Left renal pelvis (tissue), 4 donors: ENCODE data around the gene FCHSD2. TPM values are rescaled to one million over a fixed set of nuclear protein-coding genes. Genes with fewer than 3 reads are reported as not detected.
"Not testable (repeated sequence)": the region's sequence is repeated elsewhere in the genome, so short reads cannot be mapped to it uniquely, and the experiment has no call there.

Source experiments
- DNase-seq, 4 donors: peaks; one replicate each; pipeline ENCODE4 v3.0.0-alpha.2; 2013; ENCODE audit warnings: low read depth in 4 of 4, low spot score in 3 of 4
- polyA plus RNA-seq, 4 donors: library from polyadenylated mRNA; unstranded; fragments of 120-200 nt; gene quantifications; one replicate each; pipeline ENCODE4 v1.2.1, GENCODE V29; 2013; ENCODE audit not compliant: insufficient read length in 4 of 4

The FCHSD2 gene
- polyA plus RNA-seq, 4 donors, result 38.9 to 53.8 (median 45.7) TPM

DNA sequence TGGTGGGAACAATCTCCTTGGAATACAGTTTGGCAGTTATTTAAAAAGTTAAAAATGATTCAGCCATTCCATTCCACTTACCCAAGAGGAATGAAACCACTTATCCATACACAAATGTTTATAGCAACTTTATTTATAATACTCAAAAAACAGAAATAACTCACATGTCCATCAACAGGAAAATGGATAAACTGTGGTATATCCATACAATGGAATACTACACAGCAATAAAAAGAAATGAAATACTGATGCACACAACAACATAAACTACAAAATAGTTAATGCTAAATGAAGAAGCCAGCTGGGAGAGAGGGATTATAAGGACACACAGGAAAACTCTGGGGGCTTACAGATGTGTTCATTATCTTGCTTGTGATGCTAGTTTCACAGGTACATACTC, 64.7 kb downstream of the FCHSD2 start:
- DNase-seq, result no peak

DNA sequence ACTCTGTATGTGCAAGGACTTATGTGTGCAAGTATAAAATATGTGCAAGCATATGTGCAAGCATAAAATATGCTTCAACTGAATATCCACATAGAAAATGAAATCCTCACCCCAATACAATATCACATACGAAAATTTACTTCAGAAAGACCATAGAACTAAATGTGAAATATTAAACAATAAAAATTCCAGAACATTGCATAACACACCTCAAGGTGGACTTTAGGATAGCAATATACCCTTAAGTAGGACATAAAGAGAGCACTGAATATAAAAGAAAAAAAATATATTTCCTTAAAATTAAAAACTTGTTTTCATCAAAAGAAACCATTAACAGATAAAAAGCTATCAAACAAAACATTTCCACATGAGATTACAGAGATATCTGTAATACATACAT, 67.8 kb downstream of the FCHSD2 start:
- no peak for DNase-seq

DNA sequence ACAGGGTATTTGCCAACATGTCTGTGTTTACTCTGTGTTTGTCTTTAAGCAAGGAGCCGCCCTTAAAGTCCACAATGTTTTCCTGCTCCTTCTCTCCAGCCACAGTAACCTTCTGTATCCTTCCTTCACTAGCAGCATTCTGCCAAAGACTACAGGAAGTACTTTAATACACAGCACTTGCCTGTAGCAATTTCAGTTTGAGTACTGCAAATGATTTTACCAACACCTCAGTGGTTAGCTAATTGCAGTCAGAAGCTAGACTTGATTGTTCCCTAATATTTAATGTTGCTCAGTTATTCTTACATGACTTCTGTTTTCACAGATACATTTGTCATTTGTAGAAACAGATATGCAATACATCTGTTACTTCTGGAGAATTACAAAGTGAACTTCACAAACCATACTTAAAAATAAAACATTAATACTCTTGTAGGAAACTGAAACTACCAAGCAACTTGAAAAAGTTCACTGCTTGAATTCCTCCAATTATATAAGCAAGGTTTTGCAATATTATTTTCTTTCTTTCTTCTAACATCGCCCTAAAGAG, 69.1 kb downstream of the FCHSD2 start:
- DNase-seq, result no peak

DNA sequence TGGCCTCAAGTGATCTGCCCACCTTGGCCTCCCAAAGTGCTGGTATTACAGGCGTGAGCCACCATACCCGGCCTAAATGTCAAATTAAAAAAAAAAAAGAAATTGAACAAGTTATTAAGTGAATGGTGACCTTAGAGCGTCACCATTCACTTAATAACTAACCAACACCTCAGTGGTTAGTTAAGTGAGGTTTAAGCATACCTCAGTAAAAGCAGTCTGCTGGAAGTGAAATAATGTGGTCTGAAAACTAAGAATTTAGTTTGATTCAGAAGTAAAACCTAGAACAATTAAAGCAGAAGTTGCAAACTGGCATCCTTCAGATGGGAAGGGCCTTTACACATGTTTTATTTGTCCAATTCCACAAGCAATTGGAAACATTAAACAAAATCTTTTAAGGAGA, 71.5 kb downstream of the FCHSD2 start:
- no peak for DNase-seq

DNA sequence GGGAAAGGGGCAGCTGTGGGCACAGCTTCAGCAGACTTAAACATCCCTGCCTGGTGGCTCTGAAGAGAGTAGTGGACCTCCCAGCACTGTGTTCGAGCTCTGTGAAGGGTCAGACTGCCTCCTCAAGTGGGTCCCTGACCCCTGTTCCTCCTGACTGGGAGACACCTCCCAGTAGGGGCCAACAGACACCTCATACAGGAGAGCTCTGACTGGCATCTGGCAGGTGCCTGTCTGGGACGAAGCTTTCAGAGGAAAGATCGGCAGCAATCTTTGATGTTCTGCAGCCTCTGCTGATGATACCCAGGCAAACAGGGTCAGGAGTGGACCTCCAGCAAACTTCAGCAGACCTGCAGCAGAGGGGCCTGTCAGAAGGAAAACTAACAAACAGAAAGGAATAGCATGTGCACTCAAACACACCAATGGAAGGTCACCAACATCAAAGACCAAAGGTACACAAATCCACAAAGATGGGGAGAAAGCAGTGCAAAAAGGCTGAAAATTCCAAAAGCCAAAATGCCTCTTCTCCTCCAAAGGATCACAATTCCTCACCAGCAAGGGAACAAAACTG, 80.2 kb downstream of the FCHSD2 start:
- not testable (repeated sequence) for DNase-seq

DNA sequence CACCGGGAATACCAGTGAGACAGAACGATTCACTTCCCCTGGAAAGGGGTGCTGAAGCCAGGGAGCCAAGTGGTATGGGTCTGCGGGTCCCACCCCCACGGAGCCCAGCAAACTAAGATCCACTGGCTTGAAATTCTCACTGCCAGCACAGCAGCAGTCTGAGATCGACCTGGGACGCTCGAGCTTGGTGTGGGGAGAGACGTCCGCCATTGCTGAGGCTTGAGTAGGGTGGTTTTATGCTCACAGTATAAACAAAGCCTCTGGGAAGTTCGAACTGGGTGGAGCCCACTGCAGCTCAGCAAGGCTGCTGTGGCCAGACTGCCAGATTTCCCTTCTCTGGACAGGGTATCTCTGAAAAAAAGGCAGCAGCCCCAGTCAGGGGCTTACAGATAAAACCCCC, 80.7 kb downstream of the FCHSD2 start:
- not testable (repeated sequence) for DNase-seq

DNA sequence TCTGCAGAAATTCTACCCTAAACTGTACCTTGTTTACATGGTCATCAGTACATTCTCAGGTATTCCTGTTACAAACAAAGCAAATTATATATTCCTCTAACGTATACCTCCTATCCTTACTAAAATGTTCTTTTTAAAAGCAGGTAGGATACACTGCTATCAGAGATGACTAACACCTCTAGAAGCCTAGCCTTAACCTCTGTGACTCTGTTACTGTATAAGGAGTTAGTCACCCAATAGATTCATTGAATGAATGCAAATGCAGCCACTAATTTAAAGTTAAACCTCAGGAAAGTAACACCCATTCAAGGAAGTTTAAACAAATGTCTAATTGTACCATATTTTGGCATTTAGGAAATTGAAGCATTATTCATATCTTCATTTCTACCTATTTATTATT, 82.2 kb downstream of the FCHSD2 start:
- DNase-seq, result no peak

DNA sequence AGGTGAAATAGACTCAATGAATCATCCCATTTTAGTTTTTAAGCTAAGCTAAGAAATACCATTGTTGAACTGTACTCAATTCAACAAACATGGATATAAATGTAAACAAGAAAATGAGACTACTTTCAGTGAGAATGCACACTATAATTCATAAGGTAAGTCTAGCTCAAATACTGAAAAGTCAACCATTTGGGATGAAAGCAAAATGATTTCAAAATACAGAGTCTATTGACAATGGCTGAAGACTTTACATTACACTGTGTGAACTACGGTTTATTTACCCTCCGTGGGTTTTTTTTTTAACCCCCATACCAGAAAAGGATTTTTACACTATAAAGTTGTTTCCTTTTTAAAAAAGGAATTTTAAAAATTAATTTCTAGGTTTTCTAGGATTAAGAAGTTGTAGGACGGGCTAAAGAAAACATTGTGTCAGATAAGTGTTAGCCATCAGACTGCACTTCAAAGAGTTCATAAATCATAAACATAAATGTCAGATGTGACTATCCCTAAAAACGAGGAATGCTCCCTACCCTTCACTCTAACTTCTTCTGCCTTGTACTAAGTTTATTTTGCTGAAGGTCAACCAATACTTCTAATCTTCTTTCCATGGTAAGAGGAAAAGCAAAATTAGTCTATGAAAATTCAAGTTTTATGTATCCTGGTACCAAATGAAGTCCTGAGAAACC, 83.0 kb downstream of the FCHSD2 start:
- DNase-seq, result no peak

DNA sequence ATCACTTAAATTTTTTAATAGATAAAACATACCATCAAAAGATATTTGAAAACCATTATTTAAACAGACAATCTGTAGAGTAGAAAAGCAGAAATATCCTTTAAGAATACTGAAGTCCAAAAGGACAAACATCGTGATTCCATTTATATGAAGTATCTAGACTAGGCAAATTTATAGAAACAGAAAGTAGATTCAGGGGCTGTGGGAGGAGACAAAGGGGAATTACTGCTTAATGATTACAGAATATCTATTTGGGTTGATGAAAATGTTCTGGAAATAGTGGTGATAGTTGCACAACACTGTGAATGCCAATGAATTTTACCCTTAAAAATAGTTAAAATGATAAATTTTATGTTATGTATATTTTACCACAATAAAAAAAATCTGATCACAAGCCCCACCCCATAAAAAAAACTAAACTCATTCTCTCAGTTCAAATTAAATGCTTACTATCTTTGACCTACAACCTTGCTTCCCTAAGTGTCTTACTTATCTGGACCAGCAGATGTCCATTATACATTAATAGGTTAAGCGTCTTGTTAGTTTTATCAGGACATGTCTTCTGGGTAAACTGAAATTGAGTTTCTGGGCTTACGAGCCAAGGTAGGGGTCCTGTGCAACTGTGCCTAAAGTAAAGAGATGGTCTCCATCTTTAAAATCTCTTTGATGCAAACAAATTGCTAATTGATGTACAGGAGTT, 86.3 kb downstream of the FCHSD2 start:
- no peak for DNase-seq

DNA sequence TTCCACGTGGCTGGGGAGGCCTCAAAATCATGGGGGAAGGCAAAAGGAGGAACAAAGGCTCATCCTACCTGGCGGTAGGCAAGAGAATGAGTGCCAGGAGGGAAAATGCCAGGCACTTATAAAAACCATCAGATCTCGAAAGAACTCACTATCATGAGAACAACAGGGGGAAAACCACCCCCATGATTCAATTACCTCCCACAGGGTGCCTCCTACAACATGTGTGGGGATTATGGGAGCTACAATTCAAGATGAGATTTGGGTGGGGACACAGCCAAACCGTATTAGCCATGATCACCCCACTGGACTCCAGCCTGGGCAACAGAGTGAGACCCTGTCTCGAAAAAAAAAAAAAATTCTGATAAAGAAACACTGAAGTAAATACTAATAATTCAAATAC, 87.1 kb downstream of the FCHSD2 start:
- no peak for DNase-seq

DNA sequence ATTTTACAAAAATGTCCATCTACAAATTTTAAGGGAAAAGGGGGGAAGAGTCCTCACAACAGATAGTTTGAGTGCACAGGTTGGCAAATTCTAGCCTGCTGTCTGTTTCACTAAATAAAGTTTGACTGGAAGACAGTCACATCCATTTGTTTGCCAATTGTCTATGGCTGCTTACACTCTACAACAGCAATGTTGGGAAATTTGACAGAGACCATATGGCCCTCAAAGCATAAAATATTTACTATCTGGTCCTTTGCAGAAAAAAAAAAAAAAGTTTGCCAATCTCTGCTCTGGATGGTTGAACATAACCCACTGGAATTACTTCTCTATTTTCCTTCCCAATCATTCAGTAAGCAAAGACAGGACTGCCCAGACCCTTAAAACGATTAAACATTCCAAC, 88.2 kb downstream of the FCHSD2 start:
- no peak for DNase-seq

DNA sequence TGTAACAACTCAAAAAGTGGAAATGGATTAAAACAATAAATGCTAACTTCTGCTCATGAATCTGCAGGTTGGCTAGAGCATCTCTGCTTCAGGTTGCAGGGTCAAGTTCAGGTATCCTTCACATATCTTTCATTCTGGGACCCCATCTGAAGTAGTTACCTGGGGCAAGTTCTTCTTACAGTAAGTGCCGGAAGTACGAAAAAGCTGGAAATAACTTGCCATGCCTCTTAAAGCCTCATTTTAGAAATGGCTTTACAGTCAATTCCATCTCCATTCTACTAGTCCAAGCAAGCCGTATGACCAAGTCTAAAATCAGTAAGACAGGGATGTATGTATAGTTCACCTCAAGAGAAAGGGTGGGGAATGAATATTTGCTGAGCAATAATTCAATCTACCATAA, 93.7 kb downstream of the FCHSD2 start:
- DNase-seq, result no peak

DNA sequence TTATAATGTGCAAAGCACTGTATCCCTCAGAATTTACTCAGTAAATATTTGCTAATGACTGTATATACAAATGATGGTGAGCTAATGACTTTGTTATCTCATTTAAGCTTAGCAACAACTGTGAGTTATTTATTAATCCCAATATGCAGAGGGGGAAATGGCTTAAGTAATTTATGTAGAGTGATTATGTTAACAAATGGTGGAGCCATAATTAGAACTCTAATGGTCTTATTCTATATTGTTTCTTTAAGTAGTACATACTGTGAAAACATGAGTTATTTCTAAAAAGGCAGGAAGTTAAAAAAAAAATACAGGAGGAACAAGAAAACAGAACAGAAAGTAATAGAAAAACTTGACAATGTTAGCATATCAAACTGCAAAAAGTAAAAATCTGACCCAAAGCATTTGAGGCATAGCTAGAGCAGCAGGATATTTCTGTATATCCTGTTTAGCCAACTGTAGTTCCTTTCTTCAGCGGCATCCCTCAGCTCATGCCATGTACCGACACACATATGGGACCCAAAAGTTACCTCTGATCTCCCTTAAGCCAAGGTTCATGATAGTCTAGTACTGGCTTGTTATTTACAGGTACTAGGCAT, 94.2 kb downstream of the FCHSD2 start:
- no peak for DNase-seq

DNA sequence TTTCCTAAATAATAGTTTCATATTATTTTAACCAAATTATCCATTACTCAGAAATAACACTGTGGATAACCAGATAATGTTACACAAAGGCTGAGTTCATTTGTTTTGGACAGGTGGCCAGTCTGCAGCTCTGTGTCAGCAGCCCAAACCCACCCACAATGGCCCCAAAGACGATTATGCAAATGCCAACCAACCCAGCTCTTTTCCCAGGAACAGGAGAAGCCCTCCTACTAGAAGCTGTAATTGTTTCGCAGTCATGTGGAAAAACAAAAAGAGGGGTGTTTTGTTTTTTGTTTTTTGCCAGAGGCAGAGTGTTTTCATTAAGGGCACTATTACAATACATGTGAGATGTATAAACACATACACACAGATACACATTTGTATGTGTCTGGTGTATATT, 102.1 kb downstream of the FCHSD2 start:
- no peak for DNase-seq

DNA sequence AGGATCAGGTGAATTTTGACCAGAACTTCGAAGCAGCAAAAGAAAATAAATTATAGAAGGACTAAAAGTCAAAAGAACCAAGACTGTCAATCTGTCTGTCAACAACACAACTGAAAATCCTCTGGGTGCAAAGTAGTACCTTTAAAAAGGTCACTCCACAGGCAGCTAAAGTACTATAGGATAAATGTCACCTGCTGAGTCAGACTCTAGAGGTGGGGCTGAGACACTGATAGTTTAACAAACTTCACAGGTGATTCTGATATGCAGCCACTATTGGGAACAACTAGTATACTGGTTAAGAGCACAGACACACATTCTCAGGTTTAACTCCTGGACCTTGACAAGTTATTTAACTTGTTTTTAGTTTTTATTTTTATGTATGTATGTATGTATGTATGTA, 107.3 kb downstream of the FCHSD2 start:
- DNase-seq, result no peak

DNA sequence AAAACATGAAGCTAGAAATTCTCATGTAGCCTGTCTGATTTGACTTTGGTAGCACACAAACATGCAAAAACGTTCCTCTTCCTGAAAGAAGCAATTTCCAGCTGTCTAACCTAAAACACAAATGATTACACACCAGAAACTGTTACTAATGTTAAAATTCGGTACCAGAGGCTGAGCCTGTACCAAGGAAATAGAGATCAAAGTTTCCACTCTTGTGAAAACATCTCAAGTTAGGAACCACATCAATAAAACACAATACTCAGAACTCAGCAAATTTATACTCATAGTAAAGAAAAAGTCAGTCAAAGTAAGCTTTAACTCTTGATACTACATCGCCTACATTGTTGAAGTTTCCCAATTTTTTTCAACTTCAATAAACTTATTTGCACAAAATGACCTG, 107.8 kb downstream of the FCHSD2 start:
- no peak for DNase-seq

DNA sequence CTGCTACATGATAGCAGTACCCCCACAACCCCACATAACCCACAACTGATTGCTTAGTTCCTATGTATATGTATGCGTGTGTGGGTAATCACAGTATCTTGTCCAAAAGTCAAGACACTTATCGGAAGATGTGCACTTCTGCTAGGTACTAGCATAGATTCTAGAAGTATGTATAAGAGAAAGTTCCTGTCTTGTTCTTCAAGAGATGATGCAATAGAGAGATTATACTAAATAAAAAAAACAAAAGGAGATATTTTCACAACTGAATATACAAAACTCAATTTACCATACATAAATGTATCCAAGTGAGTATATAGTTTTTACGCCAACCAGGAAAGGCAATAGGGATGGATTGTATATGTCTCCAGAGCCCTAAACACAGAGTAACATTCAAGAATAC, 112.0 kb downstream of the FCHSD2 start:
- DNase-seq, result no peak

DNA sequence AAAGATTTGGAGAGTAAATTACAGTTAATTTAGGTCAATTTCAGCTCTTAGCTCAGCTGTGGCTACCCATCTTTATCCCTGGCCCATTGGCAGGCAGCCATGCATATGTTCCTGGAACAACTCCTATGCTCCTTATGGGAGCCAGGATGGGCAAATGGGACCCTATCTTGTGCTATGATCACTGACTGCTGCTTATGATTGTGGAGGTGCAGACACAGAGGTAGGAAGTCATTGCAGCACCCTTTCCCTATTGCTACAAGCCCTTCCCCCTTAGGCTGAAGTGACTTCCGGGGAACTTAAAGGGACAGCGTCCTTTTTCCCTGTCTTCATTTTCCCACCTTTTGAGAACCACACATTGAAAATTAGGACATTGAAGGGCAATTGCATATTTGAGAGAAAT, 112.7 kb downstream of the FCHSD2 start:
- no peak for DNase-seq

DNA sequence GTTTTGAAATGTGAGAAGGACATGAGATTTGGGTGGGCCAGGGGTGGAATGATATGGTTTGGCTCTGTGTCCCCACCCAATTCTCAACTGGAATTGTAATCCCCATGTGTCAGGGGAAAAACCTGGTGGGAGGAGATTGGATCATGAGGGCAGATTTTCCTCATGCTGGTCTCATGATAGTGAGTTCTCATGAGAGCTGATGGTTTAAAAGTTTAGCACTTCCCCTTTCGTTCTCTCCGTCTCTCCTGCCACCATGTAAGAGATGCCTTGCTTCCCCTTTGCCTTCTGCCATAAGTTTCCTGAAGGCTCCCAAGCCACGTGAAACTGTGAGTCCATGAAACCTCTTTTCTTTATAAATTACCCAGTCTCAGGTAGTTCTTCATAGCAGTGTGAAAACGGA, 113.5 kb downstream of the FCHSD2 start:
- DNase-seq, result no peak

DNA sequence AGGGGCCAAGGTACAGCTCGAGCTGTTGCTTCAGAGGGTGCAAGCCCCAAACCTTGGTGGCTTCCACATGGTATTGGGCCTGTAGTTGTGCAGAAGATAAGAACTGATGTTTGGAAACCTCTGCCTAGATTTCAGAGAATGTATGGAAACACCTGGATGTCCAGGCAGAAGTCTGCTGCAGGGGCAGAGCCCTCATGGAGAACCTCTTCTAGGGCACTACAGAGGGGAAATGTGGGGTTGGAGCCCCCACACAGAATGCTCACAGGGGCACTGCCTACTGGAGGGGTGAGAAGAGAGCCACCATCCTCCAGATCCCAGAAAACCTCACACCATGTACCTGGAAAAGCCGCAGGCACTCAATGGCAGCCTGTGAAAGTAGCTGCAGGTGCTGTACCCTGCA, 114.3 kb downstream of the FCHSD2 start:
- DNase-seq, result not testable (repeated sequence)

DNA sequence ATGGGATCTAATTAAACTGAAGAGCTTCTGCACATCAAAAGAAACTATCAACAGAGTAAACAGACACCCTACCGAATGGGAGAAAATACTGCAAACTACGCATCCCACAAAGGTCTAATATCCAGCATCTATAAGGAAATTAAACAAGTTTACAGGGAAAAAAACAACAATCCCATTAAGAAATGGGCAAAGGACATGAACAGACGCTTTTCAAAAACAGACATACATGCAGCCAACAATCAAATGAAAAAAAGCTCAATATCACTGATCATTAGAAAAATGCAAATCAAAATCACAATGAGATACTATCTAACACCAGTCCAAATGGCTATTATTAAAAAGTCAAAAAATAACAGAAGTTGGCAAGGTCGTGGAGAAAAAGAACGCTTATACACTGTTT, 117.5 kb downstream of the FCHSD2 start:
- DNase-seq, result no peak

DNA sequence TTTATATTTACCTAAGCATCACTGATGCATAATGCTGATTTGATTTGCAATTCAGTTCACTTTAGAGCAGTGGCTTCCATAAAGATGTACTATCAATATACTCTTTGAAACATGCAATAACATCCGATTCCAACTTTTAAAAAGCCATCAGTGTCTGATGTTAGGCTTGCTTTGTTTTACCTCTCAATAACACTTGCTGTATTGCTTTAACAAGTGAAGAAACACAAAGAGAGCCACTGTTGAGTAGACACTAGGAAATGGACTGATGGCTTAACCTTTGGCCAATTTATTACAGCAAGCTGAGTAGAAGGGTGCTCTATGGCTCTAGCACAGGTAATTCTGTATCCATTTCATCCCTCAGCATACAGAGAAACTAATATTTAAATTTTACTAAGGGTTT, 122.1 kb downstream of the FCHSD2 start:
- no peak for DNase-seq
